AG20443 (cell line): Measurements from ENCODE around the gene APCDD1L.
"Not testable (repeated sequence)": the region's sequence is repeated elsewhere in the genome, so short reads cannot be mapped to it uniquely, and the experiment has no call there.

ENCODE experiments used
- DNase-seq: peaks from one replicate; pipeline ENCODE4 v3.0.0; 2012; ENCODE audit warnings: low spot score, mixed read lengths

Gene APCDD1L

DNA sequence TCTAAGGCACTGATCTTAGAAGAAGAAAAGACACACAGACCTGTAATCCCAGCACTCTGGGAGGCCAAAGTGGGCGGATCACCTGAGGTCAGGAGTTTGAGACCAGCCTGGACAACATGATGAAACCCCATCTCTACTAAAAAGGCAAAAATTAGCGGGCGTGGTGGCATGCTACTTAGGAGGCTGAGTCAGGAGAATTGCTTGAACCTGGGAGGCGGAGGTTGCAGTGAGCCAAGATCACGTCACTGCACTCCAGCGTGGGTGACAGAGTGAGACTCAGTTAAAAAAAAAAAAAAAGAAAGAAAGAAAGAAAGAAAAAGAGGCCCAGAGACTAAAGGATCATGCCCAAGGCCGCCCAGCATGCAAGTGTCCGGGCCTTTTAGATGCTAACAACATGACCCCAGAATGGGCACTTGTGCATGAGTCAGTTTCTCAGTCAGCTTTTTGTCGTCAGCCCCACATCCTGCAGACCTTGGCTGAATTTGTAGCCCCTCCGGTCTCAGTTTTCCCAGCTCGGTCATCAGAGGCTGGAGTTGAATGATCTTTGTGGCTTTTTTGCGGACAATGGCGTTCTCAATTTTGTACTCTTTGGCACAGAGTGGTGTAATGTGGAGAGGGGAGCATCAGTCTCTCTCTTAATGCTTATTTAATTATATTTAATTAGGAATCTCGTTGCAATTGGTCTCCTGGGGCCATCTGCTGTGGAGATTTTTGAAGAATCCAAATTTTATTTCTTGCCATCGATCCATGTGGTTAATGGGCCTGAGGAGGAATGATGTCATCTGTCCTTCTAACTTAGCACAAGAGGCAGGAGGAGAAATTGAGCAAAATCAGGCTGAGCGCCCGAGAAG, 30.6 kb upstream of the APCDD1L start:
- no peak for DNase-seq

DNA sequence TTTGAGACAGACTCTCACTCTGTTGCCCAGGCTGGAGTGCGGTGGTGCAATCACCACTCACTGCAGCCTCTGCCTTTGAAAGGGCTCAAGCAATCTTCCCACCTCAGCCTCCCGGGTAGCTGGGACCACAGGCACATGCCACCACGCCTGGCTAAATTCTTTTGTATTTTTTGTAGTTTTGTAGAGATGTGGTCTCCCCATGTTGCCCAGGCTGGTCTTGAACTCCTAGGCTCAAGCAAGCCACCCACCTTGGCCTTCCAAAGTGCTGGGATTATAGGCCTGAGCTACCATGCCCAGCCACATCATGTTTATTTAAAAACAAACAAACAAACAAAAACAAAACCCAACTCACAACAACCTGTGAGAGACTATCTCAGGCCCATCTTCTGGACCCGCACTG, 29.7 kb upstream of the APCDD1L start:
- DNase-seq: no peak

DNA sequence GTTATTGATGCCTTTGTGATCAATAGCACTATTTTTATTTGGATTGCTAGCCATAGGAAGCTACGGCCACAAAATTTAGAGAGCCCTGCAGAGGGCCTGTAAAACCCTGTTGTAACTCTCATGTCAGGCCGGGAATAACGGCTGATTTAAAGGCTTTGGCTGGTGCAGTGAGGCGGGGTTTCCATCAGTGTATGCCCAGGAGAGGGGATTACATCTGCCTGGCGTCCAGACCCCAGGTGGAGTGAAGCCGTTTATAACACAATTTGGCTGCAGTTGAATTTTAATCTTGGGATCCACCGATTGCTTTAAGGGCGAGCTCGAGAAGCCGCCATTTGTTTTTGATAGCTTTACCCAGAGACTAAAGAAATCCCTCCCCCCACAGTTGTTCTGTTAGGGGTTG, 29.1 kb upstream of the APCDD1L start:
- DNase-seq: no peak

DNA sequence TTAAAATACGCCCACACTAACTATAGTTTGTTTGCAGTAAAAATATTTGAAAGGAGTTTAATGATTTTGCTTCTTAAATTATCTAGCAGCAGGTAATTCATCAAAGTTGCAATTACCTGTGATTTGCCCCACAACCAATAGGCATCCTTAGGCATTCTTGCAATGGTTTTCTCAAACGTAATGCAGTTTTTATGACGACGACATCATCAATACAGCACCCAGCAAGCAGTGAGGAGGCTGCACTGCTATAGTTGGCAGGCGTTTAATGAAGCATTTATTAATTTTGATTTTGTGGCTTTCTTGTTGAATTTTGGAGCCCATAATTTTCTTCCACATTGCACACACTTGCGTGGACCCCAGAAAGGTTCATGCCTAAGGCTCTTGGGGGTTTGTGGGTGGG, 28.1 kb upstream of the APCDD1L start:
- no peak for DNase-seq

DNA sequence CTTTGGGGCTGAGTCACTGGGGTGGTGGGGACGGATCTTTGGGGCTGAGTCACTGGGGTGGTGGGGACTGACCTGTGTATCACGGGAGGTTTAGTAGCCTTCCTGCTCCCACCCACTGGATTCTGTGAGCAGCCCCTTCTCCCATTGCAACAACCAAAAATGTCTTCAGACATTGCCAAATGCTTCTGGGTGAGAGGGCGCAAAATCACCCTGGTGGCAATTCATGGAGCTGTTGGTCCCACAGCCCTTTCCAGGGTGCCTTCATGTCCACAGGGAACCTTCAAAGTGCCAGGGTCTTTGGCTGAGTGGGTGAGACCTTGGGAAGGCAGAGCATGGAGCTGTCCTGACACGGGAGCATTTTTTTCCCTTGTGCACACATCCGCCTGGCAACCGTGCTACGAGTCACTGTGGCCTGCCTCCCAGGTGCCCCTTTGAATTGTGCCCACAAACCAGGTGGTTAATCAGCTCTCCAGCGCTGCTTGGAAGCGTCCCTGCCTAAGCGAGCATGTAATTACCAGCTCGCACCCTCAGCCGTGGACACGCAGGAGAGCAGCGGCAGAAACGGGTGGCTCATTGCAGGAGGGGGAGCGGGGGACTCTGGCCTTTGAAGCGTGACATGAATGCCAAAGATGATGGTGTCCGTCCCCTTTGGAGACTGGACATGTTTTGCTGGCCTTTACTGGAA, 27.4 kb upstream of the APCDD1L start:
- no peak for DNase-seq

DNA sequence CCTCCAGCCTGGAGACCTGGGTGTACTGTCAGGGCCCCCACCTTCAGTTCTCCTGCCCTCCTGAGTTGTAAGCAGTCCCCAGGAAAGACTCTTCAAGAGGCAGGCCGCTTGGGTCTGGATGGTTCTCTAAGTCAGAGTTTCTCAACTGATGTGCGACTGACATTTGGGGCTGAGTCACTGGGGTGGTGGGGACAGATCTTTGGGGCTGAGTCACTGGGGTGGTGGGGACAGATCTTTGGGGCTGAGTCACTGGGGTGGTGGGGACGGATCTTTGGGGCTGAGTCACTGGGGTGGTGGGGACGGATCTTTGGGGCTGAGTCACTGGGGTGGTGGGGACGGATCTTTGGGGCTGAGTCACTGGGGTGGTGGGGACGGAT, 26.8 kb upstream of the APCDD1L start:
- DNase-seq: not testable (repeated sequence)

DNA sequence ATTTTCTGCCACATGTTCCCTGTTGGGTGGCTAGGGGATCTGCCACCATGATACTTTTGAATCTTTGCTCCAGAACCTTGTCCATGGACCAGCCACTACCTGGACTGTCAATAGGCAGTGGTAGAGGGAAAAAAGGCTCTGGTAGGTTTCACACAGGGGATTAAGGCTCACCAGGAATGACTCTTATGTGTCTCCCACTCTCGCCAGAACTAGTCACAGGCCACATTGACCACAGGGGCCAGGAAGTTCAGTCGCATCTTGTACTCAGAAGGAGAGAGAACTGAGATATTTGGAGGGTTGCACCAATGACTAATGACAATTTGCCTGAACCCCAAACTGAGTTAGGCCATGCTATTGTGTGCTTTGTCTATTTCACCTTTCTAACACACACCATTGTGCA, 23.6 kb upstream of the APCDD1L start:
- DNase-seq: no peak

DNA sequence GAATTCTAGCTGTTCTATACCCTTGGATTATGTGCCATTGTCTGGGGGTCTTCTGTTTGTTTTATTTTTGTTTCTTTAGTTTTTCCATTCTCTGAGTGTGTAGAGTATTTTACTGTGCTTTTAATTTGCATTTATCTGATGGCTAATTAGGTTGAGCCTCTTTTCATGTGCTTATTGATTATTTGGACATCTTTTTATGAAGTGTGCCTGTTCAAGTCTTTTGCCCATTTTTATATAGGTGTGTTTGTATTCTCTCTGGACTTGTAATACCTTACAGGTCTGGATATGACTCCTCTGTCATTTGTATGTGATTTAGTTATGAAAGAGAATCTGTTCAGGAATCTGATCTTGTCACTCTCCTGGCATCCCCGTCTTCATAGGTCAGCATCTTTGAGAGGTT, 22.6 kb upstream of the APCDD1L start:
- DNase-seq: no peak

DNA sequence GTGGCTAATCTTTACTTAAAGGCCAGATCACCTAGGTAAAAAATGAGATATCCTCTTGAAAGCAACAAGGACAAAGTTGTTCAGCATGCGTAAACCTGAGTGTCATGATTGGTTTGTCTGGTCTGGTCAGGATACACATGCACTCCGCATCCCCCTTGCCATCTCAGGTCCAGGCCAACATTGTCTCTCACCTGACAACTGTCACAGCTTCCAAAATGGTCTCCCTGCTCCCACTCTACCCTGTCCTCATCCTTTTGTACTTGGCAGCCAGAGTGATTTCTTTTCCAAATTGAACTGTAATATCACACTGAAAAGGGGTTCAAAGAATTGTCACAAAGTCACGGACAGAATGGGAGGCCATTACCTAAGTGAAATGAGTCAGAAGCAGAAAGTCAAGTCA, 21.1 kb upstream of the APCDD1L start:
- no peak for DNase-seq

DNA sequence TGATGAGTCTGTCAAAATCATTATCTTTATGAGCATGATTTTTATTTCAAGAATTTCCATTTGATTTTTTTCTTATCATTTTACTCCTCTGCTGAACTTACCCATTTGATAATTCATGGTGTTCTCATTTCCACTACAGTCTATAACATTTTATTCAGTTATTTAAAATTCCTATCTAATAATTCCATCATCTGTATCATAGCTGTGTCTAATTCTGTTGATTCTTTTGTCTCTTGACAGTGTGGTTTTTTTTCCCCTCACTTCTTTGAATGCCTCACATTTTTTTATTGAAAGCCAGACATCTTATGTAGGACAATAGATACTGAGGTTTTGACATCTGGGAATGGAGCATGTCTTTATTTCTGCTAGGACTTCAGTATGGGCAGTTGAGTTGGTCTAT, 16.5 kb upstream of the APCDD1L start:
- no peak for DNase-seq

DNA sequence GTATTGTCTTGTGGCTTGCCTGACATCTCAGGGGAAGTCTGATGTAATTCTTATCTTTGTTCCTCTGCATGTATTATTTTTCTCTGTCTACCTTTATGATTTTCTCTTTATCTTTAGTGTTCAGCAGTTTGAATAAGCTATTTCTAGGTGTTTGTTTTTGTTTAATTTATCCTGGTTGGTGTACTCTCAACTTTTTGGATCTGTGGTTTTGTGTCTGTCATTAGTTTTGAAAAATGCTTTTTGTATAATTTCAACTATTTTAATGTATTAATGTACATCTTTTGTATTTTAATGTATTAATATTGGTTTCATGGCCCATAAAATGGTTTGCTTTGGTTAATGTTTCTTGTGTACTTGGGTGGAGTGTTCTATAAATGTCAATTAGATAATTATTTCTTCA, 15.9 kb upstream of the APCDD1L start:
- DNase-seq: no peak

DNA sequence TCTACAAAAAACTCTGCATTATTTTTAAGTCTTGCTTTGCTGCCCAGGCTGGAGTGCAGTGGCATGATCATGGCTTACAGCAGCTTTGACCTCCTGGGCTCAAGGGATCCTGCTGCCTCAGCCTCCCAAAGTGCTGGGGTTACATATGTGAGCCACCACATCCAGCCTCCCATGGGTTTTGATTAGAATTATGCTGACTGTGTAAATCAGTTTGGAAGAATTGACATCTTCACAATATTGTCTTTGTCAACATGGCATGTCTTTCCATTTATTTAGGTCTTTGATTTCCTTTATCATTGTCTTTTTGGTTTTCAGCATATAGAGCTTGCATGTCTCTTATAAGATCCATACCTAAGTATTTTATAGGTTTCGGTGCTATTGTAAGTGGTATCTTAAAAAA, 13.2 kb upstream of the APCDD1L start:
- no peak for DNase-seq

DNA sequence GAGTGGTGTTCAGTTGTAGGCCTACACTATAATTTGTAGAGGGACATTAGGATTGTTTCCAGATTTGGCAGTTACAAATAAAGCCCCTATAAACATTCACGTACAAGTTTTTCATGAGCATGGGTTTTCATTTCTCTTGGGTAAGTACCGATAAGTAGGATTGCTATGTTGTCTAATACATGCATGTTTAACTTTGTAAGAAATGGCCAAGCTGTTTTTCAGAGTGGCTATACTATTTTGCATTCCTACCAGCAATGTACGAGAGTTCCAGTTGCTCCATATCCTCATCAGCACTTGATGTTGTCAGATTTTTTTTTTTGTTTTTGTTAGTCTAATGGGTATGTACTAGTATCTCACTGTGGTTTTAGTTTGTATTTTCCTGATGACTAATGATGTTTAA, 11.2 kb upstream of the APCDD1L start:
- DNase-seq: no peak

DNA sequence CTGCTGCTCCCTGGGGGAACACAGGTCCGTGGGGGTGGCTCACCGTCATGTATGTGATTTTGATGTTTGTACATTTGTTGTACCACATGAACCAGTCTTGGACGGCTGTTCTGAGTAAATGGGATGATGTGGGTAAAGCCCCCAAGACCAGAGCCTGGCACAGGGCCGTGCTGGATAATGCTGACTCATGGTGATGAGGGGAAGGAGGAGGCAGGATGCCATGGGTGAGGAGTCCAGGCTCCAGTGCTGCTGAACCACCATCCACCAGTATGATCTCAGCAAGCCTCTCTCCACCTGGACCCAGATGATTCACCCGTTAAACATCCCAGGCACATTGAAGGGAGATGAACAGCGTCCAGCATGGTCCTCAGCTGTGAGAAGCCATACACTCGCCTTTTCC, 9.6 kb upstream of the APCDD1L start:
- DNase-seq: peak; percentile 57

DNA sequence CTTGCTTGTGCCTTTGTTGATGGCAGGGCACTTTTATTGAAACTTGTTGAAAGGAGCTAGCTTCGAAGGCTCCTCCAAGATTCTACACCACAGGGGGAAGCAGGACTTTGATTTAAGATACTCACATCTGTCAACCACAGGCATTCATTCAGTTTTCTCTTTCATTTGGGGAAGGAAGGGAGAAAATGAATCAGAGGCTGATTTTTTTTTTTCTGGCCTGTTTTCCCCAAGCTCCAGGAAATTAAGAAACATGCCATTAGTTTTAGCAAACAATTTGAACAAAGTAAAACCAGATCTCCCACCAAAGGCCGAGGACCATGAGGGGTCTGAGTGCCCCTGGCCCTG, 8.7 kb upstream of the APCDD1L start:
- peak; percentile 56 for DNase-seq

DNA sequence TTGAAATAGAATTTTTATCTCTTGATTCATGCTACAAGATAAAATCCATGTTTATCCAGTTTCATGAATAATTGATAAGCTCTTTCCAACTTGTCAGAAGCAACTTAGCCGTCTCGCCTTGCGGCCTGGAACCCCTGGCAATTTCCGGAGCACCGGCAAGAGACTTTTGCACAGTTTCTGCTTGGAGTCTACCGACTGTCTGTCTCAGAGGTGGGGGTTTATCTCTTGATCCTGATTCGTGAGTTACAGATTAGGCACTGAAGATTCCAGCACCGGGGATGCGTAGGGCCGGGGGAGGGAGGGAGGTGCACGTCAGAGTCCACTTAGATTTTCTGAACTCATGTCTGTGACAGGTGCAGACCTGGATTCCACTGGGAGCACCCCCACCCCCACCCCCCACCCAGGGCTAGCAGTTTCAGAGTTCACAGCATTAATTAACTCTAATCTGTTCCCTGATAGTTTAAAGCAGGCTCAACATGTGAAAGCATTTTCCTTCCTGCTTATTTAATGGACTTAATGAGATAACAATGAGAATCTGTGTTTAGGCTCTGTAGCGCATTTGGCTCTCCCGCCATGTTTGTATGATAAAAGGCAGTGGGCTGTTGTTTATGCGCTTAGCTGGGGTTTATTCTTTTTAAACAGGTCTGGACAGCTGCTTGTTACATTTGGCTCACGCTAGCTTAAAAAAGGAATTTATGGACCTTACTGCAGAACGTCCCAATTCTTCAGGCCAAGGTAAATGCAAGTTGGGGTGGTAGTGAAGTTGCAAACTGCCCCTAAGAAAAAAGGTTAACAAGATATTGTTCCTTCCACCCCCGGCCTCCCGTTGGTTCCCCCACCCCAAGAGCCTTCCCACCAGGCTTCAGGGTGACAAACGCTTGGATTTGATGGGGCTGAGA, 8.1 kb upstream of the APCDD1L start:
- DNase-seq: no peak

DNA sequence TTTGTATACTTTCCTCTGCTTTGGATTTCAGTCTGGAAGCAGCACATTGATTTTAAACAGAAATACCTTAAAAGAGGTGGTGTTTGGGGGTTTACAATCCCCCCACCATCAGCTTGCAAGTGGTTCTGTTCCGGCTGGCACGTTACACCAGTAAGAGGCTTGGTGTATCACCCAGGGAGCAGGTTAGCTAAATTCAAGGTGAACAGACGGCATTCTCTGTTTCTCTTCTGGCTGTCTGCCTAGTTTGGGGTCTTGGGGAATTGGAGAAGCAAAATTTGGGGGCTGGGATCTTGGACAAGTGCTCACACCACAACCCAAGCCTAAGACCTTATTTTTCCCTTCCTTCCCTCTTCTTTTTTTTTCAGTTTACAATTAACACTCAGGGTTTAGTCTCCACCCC, 7.5 kb upstream of the APCDD1L start:
- DNase-seq: no peak

DNA sequence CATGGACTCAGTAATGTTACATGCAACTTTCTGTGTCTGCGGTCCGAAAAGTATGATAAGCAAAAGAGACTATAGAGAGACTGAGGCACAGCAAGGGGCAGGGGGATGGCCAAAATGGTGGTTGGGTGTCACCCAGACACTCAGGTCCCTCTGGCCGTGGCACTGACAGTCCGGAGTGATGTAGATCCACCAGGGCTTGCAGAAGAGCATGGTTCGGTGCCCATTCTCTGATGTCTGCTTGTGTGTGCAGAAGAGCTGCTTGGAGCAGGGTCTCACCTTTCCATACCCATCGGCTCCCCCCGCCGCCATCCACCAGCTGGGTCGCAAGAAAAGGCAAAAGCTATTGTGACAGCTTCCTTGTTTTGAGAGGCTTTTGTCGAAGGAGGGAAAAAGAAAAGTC, 6.6 kb upstream of the APCDD1L start:
- DNase-seq: no peak

DNA sequence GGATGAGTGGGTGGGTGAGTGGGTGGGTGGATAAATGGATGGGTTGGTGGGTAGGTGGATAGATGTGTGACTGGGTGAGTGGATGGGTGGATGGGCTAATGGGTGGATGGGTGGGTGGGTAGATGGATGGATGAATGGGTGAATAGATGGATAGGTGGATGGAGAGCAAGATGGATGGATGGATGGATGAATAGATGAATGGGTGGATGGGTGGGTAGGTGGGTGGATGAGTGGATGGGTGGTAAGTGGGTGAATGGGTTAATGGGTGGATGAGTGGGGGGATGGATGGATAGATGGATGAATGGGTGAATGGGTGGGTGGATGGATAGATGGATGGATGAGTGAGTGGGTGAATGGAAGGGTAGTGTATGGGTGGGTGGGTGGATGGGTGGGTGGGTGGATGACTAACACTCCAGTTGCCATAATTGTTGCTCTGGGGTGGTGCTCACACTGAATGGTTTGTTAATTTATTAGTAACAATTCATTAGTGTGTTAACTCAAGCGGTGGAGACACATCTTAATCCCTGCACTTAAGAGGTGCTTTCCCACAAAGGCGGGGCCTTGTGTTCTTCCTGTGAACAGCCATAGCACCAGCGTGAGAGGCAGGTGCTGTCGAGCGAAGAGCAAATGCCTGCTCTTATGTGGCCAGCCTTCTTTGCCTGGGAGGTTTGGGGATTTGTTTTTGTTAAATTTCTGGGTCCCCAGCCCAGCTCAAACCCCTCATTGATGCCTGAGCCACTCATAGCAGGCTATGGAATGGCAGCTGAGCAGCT, 4.9 kb upstream of the APCDD1L start:
- no peak for DNase-seq

DNA sequence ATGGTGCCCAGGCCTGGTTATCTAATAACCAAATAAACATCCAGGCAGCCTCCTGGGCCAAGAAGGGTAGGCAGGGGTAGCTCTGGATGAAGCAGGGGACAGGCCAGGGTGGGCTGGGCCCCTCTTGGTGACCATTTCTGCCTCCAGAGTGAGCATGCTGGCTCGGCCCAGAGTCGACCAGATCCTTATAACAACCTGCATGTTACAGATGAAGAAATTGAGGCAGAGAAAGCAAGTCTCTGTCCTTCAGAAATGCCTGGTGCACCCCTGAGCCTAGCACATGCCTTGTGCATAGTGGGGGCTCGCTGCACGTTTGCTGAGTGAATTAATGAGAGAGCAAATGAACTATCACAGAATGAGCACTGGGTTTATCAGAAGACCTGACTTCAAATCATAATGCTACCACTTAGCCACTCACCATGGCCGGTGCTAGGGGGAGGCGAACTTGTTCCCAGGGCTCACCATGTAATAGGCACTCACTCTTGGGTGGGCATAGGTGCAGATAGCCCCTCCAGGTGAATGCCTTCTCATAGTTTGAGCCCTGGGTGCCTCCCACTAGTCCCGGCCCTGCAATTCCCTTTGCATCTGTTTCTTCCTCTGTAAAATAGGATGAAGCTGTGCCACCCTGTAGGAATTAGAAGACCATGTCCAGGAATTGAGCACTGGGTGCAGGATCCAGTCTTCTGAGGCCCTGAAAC, 3.8 kb upstream of the APCDD1L start:
- no peak for DNase-seq

DNA sequence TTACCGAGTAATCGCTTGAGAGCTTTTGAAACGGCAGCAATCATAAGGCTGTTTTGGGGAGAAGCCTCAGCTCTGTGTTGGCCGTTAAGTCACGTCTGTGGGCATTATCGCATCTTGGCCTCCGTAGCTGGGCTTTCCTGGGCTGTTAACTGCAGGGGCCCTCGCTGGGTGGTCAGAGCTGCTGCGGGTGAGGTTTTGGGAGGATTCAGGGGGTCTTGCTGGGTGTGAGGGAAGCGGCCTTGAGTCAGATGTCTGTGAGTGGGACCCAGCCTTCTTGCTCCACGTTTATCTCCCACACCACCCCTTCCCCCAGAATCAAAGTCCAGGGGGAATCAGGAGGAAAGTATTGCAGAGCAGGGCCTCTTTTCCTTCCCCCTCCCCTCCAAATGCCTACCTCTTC, 3.2 kb upstream of the APCDD1L start:
- DNase-seq: no peak
